GM19455 (cell line): Measurements from ENCODE around the gene SAFB2.

Source experiments
- ATAC-seq: cut with Tn5 transposase; IDR thresholded peaks from one replicate; pipeline ENCODE4 v1.9.1; 2021; ENCODE audit not compliant: unreplicated experiment

Gene SAFB2

GRCh38 chr19:5585461-5586299, 36.9 kb downstream of the SAFB2 start:
- no peak for ATAC-seq

- no peak for ATAC-seq
Measured at GRCh38 chr19:5580161-5580571, 42.4 kb downstream of the SAFB2 start.

- ATAC-seq: no peak
Measured at GRCh38 chr19:5579697-5580096, 42.9 kb downstream of the SAFB2 start.

GRCh38 chr19:5579286-5579685, 43.3 kb downstream of the SAFB2 start:
- no peak for ATAC-seq

- ATAC-seq: no peak
Measured at GRCh38 chr19:5578097-5578846, 44.3 kb downstream of the SAFB2 start.

- no peak for ATAC-seq
Measured at GRCh38 chr19:5575590-5575989, 47.0 kb downstream of the SAFB2 start.

- ATAC-seq: no peak
Measured at GRCh38 chr19:5572556-5573286, 49.9 kb downstream of the SAFB2 start.

GRCh38 chr19:5571777-5572176, 50.8 kb downstream of the SAFB2 start:
- ATAC-seq: no peak

- no peak for ATAC-seq
Measured at GRCh38 chr19:5567970-5568407, 54.6 kb downstream of the SAFB2 start.

- no peak for ATAC-seq
Measured at GRCh38 chr19:5567360-5567969, 55.1 kb downstream of the SAFB2 start, which contains the start of gene TINCR. TINCR (minus strand) TSS chr19:5567953.

- no peak for ATAC-seq
Measured at GRCh38 chr19:5564930-5565329, 57.6 kb downstream of the SAFB2 start.

GRCh38 chr19:5563935-5564612, 58.5 kb downstream of the SAFB2 start:
- no peak for ATAC-seq

- ATAC-seq: no peak
Measured at GRCh38 chr19:5563008-5563431, 59.6 kb downstream of the SAFB2 start.

- no peak for ATAC-seq
Measured at GRCh38 chr19:5562280-5562679, 60.3 kb downstream of the SAFB2 start.

GRCh38 chr19:5561559-5561958, 61.0 kb downstream of the SAFB2 start:
- no peak for ATAC-seq

- ATAC-seq: no peak
Measured at GRCh38 chr19:5560156-5560555, 62.4 kb downstream of the SAFB2 start.

- no peak for ATAC-seq
Measured at GRCh38 chr19:5559804-5560133, 62.8 kb downstream of the SAFB2 start.

- ATAC-seq: no peak
Measured at GRCh38 chr19:5558101-5558621, 64.4 kb downstream of the SAFB2 start.

- no peak for ATAC-seq
Measured at GRCh38 chr19:5557691-5558090, 64.9 kb downstream of the SAFB2 start.

GRCh38 chr19:5554828-5555227, 67.7 kb downstream of the SAFB2 start:
- no peak for ATAC-seq
